MCF 10A (cell line): ENCODE results near the gene ZSWIM4. TPM values are rescaled to one million over a fixed set of nuclear protein-coding genes. Genes with fewer than 3 reads are reported as not detected.

Source experiments
- Bru-seq: library from RNA; stranded (reverse); fragments of 400-500 nt; gene quantifications from one replicate; lab custom pipeline; 2021; lab: Mats Ljungman, UMichigan
- BruChase-seq, 2 experiments: library from RNA; stranded (reverse); fragments of 400-500 nt; gene quantifications; one replicate each; lab custom pipeline; 2021; lab: Mats Ljungman, UMichigan
- BruUV-seq: library from RNA; stranded (reverse); fragments of 400-500 nt; replicated peaks from 2 replicates; lab custom pipeline; 2021; lab: Mats Ljungman, UMichigan
- CTCF ChIA-PET: fragments of 300-600 bp; sonication (Branson Sonifier 250); formaldehyde crosslinking; extraction: SDS; loops from one replicate; lab custom pipeline; 2021; ENCODE audit warnings: antibody characterized with exemption, inconsistent platforms; lab: Yijun Ruan, JAX
- POLR2A ChIA-PET: fragments of 300-600, 350-650 bp; sonication (Branson Sonifier 250); formaldehyde crosslinking; extraction: SDS; loops from one replicate; lab custom pipeline; 2020; ENCODE audit warnings: antibody characterized with exemption, inconsistent platforms; lab: Yijun Ruan, JAX
- DNase-seq: peaks from one replicate; pipeline ENCODE4 v3.0.0-alpha.2; 2018; ENCODE audit not compliant: unreplicated experiment
- H3K27ac Mint-ChIP-seq: one replicate; pipeline ENCODE4 v1.8.0; 2022; ENCODE audit warnings: mild to moderate bottlenecking, low read depth, mixed read lengths; ENCODE audit not compliant: unreplicated experiment
- H3K27me3 Mint-ChIP-seq: one replicate; pipeline ENCODE4 v1.8.0; 2022; ENCODE audit warnings: mixed read lengths; ENCODE audit not compliant: insufficient read depth, unreplicated experiment
- H3K36me3 Mint-ChIP-seq: one replicate; pipeline ENCODE4 v1.8.0; 2022; ENCODE audit warnings: mild to moderate bottlenecking, moderate library complexity, mixed read lengths; ENCODE audit not compliant: insufficient read depth, unreplicated experiment
- H3K4me1 Mint-ChIP-seq: one replicate; pipeline ENCODE4 v1.8.0; 2022; ENCODE audit warnings: mixed read lengths; ENCODE audit not compliant: insufficient read depth, unreplicated experiment
- H3K4me3 Mint-ChIP-seq: one replicate; pipeline ENCODE4 v1.8.0; 2022; ENCODE audit warnings: mild to moderate bottlenecking, moderate library complexity, mixed read lengths; ENCODE audit not compliant: unreplicated experiment
- H3K9me3 Mint-ChIP-seq: one replicate; pipeline ENCODE4 v1.8.0; 2022; ENCODE audit warnings: mixed read lengths; ENCODE audit not compliant: unreplicated experiment
- intact Hi-C: fragments of 100-400 bp; cut with micrococcal nuclease; formaldehyde crosslinking; loops from 2 replicates; pipeline ENCODE4 v1.14.1; 2022
- long read RNA-seq: library from polyadenylated mRNA; stranded (forward); transcript quantifications from one replicate; pipeline ENCODE4 v2.0.0, GENCODE V29; 2022
- total RNA-seq: library from RNA; stranded (reverse); gene quantifications from 2 replicates; pipeline ENCODE4 v1.2.3, GENCODE V29; 2022
- TF ChIP-seq, protein P1 (sequence below): fragments of 200-600 bp; IDR thresholded peaks from one replicate; pipeline ENCODE4 v1.8.0; 2022; ENCODE audit warnings: antibody characterized with exemption, mild to moderate bottlenecking; ENCODE audit not compliant: unreplicated experiment

The ZSWIM4 gene
- total RNA-seq (9.2 and 9.4 TPM in 2 replicates), Bru-seq, nascent RNA (percentile 54 among the genes with signal in this experiment), BruChase-seq, experiment 1, labeled RNA remaining after a 6-hour chase (percentile 50 among the genes with signal in this experiment), BruChase-seq, experiment 2, labeled RNA remaining after a 2-hour chase (percentile 52 among the genes with signal in this experiment)
- long read RNA-seq, partial matches to known transcripts, result 1 of 17 reads
- long read RNA-seq, other reads (novel, unspliced or antisense), result 15 of 17 reads

DNA sequence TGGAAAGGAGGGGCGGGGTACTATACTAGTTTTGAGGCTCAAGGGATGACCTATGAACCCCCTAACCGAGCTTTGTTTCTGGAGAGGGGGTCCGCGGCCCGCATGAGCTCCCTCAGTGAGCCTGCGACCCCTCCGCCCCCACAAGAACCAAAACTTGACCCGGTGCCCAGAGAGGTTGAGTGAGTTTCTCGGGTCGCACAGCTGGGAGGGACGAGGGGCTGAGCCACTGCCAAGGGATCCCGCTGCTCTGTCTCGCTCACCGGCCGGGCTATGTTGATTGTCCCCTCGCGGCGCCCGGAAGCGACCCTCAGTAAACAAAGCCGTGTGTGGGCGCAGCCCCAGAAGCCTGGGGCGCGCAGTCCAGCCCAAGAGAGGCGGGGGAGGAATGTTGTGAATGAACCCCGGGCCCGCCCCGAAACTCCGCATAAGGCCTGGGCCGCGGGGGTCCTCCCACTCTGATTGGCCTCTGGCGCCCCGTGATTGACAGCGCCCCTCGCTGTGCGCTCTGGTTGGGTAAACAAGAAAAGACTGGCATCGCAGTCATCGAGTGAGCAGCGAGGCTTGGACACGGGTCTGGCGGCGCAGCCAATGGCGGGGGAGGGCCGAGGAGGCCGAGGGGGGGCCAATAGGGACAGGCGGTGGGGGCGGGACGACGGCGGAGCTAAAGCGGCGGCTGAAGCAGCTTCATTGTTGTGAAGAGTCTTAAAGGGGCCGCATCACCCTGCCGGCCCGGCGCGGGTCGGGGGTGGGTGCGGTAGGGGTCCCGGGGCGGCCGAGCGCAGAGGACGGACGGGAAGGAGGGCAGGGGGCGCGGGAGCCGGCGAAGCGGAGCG, at the start of gene ZSWIM4:
Gene ZSWIM4, plus strand, starts transcription at position 687 of the 833 bp plus-strand sequence. CDS start 206 bp downstream, outside the sequence.
- BruUV-seq, result no TSS peak
- DNase-seq, result peak; percentile 100
- CTCF ChIA-PET, result interaction anchor here (0.6 to 1.7 kb wide), 5 partner anchors 51 to 386 kb away, joined by 3 to 7 read pairs (median 5); no protein-coding TSS in a partner anchor
- H3K4me3 Mint-ChIP-seq, result peak within 1 kb of the TSS; percentile 95
- peaks cover 22% of the 10 kb centered on the region for H3K4me1 Mint-ChIP-seq
- H3K27ac Mint-ChIP-seq, result peak within 1 kb of the TSS; percentile 93
- no peaks in the 10 kb centered on the region for H3K9me3 Mint-ChIP-seq
- intact Hi-C loops, result no loop called here
- no peaks in the 10 kb centered on the region for H3K27me3 Mint-ChIP-seq
- H3K36me3 Mint-ChIP-seq, result no peaks in the 10 kb centered on the region
- POLR2A ChIA-PET, result interaction anchor here (0.9 to 6.6 kb wide), 18 partner anchors 11 to 74 kb away, joined by 3 to 98 read pairs (median 7); partner anchors contain the start of genes C19orf53 and MRI1
- TF ChIP-seq, protein P1, sequence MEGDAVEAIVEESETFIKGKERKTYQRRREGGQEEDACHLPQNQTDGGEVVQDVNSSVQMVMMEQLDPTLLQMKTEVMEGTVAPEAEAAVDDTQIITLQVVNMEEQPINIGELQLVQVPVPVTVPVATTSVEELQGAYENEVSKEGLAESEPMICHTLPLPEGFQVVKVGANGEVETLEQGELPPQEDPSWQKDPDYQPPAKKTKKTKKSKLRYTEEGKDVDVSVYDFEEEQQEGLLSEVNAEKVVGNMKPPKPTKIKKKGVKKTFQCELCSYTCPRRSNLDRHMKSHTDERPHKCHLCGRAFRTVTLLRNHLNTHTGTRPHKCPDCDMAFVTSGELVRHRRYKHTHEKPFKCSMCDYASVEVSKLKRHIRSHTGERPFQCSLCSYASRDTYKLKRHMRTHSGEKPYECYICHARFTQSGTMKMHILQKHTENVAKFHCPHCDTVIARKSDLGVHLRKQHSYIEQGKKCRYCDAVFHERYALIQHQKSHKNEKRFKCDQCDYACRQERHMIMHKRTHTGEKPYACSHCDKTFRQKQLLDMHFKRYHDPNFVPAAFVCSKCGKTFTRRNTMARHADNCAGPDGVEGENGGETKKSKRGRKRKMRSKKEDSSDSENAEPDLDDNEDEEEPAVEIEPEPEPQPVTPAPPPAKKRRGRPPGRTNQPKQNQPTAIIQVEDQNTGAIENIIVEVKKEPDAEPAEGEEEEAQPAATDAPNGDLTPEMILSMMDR, result no peak

DNA sequence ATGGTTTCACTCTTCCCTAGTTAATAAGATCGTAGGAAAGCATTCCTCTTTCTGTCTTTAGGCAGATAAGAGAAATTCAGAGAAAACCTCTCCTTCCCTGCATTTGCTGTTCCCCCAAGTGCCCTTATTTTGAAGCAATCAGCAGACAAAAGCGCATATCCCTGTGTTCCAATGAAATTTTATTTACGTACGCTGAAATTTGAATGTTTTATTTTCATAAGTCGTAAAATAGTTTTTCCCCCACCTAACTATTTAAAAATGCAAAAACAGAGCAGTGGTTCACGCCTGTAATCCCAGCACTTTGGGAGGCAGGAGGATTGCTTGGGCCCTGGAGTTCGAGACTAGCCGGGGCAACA, 48.2 kb upstream of the ZSWIM4 start:
- peaks cover 19% of the 10 kb centered on the region for H3K36me3 Mint-ChIP-seq
- POLR2A ChIA-PET, result interaction anchor here (0.6 to 3.9 kb wide), 17 partner anchors 9 to 603 kb away, joined by 3 to 48 read pairs (median 6); partner anchors contain the start of genes C19orf53, MRI1 and ZSWIM4
- peak overlapping the region; percentile 89 for H3K4me3 Mint-ChIP-seq
- no peaks in the 10 kb centered on the region for H3K27me3 Mint-ChIP-seq
- intact Hi-C loops, result loop anchor here (5.0 kb wide), 1 partner anchor 630 kb away; the partner anchor contains the start of genes NACC1 and TRMT1
- no peak overlapping the region for H3K27ac Mint-ChIP-seq
- no peaks in the 10 kb centered on the region for H3K9me3 Mint-ChIP-seq
- CTCF ChIA-PET, result no interaction called here
- TF ChIP-seq, protein P1, result no peak
- no TSS peak for BruUV-seq
- H3K4me1 Mint-ChIP-seq, result peaks cover 12% of the 10 kb centered on the region
- no peak for DNase-seq

DNA sequence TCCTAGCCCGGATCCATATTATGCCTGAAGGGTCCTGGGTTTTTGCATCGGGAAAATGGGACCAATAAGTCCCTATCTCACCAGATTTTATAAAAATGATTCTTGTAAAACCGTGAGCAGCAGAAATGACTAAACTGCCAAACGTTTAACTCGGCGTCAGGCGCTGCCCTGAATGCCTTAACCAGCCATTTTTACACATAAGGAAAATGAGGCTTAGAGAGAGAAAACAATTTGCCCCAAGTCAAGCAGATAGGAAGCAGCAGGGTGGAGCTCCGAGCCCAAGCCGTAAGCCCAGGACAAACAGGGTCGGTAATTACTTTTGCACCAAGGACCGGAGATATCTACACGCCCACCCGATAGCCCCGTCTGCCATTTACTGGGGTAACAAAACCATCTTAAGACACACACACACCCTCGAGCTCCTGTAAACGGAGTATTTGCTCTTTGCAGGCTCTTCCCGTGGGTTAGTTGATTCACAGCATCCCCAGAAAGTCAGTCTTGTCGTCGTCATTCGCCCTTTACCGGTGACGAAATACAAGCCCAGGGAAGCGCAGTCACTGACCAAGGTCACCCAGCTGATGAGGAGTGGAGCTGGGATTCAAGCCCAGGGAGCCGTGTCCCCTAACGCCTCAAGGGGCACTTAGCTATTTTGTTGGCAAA, 46.9 kb upstream of the ZSWIM4 start:
- Mint-ChIP-seq H3K4me3 (peak overlapping the region; percentile 89), H3K27me3 (no peaks in the 10 kb centered on the region), H3K4me1 (peaks cover 12% of the 10 kb centered on the region), H3K9me3 (no peaks in the 10 kb centered on the region), H3K27ac (peak overlapping the region; percentile 90), H3K36me3 (peaks cover 24% of the 10 kb centered on the region)
- TSS peak; percentile 80 for BruUV-seq
- POLR2A ChIA-PET, result interaction anchor here (0.6 to 3.9 kb wide), 28 partner anchors 9 to 735 kb away, joined by 3 to 48 read pairs (median 5); partner anchors contain the start of genes C19orf53, MRI1 and ZSWIM4
- TF ChIP-seq, protein P1, result no peak
- intact Hi-C loops, result loop anchor here (5.0 kb wide), 1 partner anchor 631 kb away; the partner anchor contains the start of genes NACC1 and TRMT1
- CTCF ChIA-PET, result interaction anchor here (0.7 to 1.6 kb wide), 6 partner anchors 14 to 800 kb away, joined by 3 to 6 read pairs (median 4); no protein-coding TSS in a partner anchor
- DNase-seq, result peak; percentile 27
